ENCODE results near the gene SH2B3.

Gene SH2B3

DNA sequence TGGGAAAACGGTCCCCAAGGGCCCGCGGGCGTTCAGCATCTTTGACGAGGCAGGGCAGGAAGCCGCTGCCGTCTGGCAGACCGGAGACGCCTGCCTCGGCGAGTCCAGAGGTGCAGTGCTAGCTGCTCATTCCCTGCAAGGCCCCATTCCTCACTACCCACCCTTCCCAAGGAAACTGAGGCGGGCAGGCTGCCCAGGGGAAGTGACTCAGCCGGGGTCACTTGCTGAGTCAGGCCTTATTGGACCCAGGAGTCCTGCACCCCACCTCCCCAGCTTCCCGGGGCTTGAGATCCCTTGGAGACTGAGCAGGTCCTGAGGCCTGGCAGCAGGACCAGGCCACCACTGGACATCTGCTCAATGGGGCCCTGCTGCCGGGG, 3.7 kb downstream of the SH2B3 start:
- no peak for DNase-seq (ENCODE audit: low spot score)

DNA sequence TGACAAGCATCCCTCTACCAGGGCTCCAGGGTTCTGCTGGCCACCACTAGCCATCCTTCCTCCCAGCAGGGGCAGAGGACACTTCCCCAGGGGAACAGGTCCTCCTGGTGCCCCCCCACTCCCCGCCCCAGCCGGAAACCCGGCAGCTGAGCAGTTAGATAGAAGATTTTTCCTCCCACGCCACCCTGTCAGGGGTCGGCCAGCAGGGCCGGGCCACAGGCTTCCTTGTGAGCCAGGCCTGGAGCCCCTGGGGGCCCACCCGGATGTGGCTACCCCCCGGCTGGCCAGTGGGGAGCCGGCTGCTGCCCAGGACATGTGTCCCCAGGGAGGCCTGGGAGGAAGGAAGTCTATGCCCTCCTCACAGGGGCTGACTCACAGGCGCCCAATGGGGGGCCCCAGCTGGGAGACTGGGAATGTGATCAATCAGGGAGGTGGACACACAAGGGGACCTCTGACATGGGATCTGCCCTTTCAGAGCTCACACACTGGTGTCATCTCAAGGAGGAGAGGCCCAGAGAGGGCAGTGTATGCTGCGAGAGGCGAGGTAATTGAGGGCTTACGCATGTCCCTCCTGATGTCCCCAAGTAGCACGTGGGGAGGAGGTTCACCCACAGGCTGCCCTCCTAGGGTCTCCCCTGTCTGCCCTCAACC, 4.2 kb downstream of the SH2B3 start:
- no peak for DNase-seq (ENCODE audit: low spot score)

DNA sequence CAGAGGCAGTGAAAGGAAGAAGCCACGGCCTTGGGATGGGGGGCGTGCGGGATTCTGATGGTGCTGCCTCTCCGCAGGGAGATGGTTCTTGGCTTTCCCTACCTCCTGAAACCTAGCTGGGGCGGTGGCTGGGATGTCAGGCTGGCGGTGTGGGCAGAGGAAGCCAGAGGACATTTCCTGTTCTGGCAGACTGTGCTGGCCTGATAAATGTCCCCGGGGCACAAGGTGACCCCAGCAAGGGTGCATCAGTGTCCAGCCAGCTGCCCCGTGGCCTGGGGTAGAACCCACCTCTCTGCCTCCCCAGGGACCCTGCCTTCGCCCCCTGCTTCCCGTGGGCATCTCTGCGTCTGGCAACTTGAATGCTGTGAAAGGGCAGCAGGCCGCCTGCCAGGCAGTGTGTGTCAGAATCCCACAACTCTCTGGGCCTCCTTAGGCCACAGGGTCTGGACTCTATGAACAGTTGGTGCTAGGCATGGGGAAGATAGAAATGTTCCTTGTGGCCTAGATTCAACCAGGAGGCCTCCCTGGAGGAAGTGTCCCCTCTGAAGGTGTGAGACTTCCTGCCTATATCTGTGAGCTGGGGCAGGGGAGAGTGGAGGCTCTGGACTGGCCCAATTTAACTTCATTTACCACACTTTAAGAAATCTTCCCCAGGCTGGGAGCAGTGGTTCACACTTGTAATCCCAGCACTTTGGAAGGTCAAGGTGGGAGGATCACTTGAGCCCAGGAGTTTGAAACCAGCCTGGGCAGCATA, 4.9 kb downstream of the SH2B3 start:
- DNase-seq (ENCODE audit: low spot score), result no peak

DNA sequence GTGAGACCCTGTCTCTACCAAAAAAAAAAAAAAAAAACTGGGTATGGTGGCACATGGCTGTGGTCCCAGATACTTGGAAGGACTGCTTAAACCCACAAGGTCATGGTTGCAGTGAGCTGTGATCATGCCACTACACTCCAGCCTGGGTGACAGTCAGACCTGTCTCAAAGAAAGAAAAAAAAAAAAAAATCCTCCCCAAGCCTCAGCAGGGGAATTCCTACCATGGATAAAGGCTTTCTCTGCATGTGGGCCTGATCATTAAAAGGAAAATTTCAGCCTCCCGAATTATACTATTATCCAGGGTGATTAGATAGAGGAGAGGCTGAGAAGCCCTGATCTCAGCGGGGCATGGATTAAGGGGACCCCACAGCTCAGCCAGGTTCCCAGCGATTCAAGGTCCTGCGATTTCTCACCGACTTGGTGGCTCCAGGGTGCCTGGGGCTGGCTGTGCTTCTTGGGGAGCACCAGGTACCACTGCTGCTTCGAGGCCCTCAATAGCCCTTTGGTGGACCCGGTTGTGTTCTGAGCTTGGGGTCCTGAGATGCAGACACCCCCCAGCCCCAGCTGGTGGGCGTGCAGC, 5.6 kb downstream of the SH2B3 start:
- no peak for DNase-seq (ENCODE audit: low spot score)

DNA sequence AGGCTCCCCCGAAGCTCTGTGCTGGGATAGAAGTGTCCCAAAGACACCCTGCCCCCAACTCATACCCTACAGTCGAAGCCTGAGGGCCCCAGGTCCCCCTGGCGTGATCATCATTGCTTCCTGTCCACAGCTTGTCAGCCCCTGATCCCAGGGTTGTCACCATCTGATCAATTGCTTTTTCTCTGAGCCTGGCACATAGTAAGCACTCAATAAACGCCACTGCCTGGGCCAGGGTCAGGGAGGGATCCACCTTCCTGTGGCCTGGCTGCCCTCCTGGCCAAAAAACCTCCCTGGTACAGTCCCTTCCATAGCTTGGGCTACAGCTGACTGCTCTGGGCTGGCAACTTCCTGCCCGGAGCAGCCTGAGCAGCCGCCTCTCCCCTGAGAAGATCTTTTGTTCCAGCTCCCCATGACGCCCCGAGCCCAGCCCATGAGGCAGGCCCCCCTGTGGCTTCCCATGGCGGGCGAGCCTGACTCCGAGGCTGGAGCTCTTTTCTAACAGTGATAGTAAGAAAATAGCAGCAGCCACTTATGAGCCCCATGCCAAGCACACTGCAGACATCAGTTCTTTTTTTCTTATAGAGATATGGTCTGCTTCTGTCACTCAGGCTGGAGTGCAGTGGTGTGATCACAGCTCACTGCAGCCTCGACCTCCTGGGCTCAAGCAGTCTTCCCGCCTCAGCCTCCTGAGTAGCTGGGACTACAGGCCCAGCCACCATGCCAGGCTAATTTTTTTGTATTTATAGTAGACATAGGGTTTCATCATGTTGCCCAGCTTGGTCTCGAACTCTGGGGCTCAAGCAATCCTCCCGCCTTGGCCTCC, 6.5 kb downstream of the SH2B3 start:
- no peak for DNase-seq (ENCODE audit: low spot score)

DNA sequence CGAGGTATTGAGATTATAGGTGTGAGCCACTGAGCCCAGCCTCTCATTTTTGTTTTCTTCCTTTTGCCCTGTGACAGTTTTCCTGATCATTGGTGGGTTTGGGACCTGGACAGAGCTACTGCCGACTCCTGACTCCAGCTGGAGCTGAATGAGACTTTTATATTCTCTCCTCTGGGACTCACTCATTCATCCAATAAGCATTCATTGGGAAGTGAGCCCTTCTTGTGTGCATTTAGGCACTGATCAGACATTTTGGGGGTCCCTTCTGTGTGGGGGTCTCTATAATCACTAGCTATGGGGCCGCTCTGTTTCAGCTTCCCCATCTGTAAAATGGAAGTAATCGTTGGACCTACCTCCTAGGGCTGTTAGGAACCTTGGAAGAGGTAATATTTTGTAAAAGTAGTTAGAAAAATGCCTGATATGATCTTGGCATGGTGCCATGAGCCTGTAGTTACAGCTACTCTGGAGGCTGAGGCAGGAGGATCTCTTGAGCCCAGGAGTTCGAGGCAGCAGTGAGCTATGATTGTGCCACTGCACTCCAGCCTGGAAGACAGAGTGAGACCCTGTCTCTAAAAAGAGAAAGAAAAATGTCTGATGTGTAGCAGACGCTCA, 7.2 kb downstream of the SH2B3 start:
- DNase-seq (ENCODE audit: low spot score), result no peak

DNA sequence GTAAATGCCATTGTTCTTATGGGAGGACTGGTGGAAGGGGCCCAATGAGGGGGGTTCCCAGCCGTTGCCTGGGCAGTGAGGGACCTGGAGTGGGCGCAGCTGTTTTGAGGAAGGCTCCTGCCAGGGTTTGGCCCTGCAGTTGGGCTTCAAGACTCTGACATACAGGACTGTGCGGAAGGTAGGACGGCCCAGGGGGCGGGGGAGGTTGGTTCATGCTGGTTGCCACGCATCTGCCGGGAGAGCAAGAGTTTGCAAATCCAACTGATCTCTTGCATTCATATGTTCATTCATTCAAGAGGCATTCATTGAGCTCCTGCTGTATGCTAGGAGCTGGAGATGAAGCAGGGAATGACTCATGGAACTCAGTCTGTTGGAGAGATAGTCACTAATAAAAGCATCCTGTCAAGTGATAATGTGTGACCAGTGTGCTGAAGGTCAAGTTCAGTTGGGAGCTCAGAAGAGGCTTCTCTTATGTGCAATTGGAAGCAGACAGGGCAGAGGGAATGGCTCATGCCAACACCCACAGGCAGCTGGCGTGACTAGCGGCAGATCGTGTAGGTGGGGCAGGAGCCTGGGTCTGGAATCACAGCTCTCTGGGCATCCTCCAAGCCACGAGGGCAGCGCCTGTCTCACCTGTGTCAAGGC, 7.8 kb downstream of the SH2B3 start:
- DNase-seq (ENCODE audit: low spot score), result no peak

DNA sequence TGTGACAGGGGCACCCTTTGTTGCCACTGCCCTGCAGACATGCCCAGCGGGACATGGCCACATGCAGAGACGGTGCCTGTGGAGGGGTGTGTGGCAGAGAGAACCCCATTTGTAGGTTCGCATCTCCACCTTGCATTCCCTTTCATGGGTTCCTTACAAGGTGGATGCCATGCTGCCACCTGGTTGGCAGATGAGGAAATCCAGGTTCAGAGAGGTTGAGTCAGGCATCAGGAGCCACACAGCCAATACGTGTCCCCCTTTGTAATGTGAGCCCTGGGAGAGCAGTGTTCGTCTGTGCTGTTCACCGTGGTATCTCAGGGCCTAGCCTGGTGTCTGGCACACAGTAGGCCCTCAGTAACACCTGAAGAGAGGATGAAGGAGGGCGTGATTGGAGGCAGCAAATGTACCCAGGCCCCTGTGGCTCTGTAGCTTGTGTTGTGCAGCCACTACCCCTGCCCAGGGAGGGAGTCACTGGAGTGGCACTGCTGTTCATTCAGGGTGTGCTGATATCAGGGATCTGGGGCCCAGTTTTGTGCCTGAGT, 9.1 kb downstream of the SH2B3 start:
- no peak for DNase-seq (ENCODE audit: low spot score)

DNA sequence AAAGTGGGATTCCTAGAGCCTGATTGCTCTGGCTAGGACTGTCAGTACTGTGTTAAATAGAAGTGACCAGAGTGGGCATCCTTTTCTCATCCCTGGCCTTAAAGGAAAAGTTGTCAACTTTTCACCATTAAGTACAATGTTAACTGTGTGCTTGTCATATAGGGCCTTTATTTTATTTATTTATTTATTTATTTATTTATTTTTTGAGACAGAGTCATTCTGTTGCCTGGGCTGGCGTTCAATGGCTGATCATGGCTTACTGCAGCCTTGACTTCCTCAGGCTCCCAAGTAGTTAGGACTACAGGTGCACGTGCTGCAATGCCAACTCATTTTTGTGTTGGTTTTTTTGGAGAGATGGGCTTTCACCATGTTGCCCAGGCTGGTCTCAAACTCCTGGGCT, 11.6 kb downstream of the SH2B3 start:
- DNase-seq (ENCODE audit: low spot score), result no peak

DNA sequence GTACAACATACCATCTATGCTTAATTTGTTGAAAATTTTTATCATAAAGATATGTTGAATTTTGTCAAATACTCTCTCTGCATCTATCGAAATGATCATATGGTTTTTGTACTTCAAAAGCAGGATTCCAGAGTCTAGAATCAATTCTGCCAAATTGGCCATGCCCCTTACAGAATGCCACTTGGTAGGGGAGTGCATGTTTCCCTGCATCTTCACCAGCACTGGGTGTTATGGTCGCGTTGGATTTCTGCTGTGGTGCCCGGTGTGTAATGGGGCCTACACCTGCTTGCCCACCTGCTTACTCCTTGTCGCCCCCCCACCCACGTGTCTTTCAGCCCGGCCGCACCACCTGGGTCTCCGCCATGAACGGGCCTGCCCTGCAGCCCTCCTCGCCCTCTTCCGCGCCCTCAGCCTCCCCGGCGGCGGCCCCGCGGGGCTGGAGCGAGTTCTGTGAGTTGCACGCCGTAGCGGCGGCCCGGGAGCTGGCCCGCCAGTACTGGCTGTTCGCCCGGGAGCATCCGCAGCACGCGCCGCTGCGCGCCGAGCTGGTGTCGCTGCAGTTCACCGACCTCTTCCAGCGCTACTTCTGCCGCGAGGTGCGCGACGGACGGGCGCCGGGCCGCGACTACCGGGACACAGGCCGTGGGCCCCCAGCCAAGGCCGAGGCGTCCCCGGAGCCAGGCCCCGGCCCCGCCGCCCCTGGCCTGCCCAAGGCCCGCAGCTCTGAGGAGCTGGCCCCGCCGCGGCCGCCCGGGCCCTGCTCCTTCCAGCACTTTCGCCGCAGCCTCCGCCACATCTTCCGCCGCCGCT, 12.3 kb downstream of the SH2B3 start:
- DNase-seq (ENCODE audit: low spot score), result no peak

DNA sequence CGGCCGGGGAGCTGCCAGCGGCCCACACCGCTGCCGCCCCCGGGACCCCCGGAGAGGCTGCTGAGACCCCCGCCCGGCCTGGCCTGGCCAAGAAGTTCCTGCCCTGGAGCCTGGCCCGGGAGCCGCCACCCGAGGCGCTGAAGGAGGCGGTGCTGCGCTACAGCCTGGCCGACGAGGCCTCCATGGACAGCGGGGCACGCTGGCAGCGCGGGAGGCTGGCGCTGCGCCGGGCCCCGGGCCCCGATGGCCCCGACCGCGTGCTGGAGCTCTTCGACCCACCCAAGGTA, 12.8 kb downstream of the SH2B3 start:
- DNase-seq (ENCODE audit: low spot score), result no peak

DNA sequence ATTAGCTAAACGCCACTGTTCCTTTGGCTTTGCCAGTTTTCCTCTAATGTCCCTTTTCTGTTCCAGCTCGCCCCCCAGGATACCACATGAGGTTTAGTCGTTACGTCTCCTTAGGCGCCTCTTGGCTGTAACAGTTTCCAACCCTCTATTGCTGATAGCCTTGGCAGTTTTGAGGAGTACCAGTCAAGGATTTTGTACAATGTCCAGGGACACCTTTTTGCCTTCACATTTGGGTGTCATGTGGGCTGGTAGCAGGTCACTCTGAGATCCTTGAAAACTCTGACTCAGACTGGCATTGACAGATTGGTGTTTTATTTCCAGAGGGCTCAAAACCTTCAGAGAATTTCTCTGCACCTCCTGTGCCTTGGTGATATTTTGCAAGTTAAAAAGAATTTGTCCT, 14.1 kb downstream of the SH2B3 start:
- no peak for DNase-seq (ENCODE audit: low spot score)

DNA sequence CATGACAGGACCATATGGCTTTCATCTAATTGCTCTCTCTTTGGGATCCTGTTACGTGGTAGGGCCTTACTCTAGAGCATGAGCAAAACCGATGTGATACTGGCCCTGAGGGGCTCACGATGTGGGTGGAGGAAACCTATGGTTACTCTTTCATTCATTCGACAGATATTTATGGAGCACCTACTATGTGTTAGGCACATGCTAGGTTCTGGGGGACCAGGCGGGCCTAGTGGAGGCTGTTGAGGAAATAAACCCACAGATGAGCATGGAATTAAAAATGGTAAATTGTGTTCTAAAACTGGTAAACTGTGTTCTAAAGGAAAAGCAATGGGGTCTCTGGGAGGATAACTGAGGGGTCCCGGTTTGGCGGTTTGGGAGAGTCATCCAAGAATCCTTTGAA, 14.8 kb downstream of the SH2B3 start:
- DNase-seq (ENCODE audit: low spot score), result no peak

DNA sequence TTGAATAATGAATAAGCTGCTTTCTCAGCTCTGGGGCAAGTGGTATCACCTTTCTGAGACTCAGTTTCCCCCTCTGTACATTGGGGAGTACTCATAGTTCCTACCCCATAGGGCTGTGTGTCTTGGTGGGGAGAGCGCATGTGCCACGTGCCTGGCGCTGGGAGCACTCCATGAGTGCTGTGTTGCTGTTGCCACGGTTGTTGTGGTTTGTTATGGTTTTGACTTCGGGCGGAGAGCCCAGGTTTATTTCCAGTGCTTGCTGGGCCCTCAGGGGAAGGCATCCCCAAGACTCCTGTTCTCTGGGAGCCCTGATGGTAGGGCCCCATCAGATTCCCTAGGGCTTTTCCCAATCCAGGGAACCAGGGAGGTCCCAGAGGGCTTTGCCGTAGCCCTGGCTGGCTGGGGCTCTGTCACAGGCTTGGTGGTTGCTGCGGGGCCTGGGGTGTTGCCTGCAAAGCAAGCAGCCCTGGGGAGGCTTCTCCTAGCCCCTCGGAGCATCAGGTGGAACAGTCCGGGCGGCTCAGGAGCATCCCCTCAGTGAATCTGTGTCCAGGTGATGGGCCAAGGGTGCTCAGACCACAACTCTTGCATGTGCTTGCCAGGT, 18.6 kb downstream of the SH2B3 start:
- no peak for DNase-seq (ENCODE audit: low spot score)

DNA sequence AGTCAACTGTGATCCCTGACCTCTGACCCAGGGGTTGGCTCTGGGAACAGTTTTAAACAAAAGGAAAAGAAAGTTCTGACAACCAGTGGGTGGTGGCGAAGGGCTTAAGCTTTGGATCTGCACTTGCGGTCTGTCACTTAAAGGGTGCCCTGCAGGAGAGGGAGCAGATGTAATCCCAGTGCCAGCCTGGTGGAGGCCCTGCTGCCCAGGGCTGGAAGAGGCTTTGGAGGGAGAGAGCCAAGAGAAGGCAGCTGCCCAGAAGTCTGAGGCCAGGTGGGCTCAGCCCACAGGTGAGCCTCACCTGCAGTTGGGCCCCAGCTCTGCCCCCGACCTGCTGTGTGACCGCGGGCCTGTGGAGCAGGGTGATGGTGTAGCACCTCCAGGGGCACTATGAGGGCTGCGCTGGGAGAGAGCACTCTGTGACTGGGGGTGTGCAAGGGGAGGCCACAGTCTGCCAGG, 19.1 kb downstream of the SH2B3 start:
- no peak for DNase-seq (ENCODE audit: low spot score)

DNA sequence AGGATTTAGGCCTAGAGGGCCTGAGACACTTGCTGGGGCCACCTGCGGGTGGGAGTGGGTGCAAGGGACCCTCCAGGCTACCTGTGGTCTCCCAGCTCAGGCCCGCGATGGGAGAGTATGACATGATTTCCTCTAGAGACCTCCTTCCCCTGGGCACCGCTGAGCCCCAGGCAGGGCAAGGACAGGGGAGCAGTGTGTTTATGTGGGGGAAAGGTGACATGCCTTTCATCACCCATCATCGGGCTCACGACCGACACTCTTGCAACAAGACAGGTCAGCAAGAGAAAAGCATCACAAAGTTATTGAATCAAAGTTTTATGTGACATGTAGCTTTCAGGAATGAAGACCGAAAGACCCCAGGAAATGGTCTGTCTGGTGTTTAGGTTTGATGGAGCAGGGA, 19.9 kb downstream of the SH2B3 start:
- no peak for DNase-seq (ENCODE audit: low spot score)

DNA sequence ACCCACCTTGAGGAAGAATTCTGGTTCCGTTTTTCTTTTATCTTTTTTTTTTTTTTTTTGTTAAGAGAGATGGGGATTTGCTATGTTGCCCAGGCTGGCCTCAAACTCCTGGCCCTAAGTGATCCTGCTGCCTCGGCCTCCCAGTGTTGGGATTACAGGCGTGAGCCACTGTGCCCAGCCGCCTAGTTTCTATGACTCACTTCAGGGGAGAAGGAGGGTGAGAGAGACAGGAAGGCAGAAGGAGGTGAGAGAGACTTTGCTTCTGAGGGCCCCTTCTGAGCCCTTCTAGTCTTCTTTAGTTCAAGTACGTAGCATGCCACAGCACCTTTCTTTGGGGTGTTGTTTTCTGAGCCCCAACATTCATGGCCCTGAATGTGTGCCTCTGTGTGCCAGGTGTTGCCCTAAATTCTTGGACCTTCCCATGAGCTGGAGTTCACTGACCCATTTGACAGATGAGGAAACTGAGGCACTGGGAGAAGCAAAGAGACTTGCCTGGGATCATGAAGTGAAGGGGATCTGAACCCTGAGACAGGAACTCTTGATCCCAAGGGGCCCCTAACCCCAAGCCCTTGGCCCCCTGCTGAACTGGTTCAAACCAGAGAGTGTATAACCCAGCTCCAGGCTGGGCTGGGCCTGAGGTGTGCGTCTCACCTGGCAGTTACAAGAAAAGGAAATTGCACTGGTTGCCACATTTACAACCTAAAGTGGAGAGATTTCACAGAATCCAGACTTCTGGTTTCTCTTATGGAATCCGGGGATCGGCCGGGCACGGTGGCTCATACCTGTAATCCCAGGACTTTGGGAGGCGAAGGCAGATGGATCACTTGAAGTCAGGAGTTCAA, 20.8 kb downstream of the SH2B3 start:
- DNase-seq (ENCODE audit: low spot score), result no peak

DNA sequence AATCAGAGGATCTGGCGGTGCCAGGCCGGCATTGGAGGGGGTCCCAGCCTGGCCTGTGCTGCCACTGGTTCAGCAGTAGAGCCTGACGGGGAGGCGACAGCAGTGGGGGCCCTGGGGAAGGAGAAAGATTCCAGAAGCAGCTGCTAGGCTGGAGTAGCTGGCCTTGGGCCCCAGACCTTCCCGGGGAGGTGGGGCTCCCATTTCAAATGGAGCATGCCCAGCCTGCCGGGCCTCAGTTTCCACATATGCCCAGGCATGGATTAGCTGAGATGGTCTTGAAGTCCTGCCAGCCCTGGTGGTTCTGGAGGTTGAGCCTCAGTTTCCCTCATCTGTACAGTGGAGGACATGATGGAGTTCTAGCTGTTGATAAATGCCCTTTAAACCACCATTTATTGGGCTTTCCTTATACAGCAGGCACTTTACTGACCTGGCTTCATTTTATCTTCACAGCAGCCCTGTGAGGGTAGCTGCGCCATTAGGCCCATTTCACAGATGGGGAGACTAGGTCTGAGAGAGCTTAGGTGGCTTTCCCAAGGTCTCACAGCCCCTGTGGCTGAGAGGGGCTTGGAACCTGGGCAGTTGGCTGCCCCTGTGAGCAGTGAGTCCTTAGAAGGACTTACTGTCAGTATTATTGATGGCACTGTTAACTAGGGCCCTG, 21.8 kb downstream of the SH2B3 start:
- no peak for DNase-seq (ENCODE audit: low spot score)
